ENCODE results near the gene DMD.

The DMD gene

DNA sequence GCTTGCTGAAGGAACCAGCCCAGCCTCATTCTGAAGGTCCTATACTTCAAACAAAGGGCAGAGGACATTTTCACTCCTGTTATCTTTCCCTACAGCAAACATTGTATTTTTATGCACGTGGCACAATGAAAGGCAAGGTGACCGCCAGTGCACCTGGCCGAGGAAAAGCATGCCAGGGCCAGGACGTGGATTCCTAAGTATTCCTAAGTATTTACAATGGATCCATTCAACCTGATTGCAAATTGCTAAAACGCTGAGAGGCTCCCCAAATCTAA is 2011.6 kb downstream of the DMD start:
- no peak for DNase-seq

GRCh38 chrX:31199056-31199839 is 2012.1 kb downstream of the DMD start:
- no peak for DNase-seq

DNA sequence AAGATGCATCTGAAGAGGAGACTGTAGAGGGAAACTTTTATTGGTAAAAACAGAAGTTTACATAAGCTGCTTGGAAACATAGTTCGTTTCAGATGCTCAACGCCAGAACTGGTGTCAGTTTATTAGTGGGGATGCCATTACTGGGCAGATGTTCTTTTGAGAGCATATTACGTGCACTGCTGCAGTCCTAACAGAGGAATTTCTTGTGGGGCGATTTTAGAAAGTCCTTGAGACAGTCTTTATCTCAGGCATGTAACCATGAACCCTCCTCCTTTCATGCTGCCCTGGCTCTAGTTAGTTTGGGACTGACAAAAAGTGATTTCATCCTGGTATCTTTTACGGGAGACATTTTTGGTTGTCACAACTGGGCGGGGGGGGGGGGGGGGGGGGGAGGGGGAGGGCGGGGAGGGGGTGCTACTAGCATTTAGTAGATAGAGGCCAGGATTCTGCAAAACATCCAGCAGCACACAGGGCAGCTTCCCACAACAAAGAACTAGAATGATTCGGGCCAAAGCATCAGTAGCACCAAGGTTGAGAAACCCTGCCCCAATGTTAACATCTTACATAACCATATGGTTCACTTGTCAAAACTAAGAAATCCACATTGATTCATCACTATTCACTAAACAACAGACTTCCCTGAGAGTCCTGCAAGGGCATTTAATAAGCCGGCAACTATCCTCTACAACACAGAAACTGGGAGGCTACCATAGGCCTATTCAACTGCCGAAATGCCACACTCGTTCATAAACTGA is 2021.0 kb downstream of the DMD start:
- no peak for DNase-seq

GRCh38 chrX:31186693-31187338 is 2024.5 kb downstream of the DMD start:
- no peak for DNase-seq

- no peak for DNase-seq
Observed at GRCh38 chrX:31185884-31186283, 2025.5 kb downstream of the DMD start.

DNA sequence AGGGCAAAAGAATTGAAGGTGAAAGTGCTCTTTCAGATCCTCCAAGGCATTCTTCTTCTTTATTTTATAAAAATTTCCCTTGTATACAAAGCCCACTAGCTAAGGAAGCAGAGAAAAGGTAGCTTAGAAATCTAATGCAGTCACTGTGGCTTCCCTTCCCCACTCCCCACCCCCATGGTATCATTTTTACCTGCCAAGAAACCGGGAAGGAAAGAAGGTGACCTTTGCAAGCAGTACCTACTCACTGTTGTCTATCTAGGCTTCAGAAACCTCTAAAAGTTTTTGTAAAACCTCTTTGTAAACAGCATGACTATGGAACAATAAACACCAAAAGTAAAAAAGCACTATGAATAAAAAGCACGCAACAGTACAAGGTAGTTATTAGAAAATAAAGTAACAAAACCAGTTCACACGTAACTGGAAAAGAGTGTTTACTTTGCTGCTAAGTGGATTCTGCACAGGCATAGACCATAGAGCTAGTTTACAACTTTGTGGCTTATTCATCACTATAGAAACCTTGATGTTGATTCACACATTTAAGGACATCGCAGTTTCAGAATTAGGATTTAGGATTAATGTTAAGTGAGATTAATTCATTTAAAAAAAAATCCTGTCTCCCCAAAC is 2029.9 kb downstream of the DMD start:
- no peak for DNase-seq

- DNase-seq: no peak
Observed at GRCh38 chrX:31179203-31179602, 2032.1 kb downstream of the DMD start.

GRCh38 chrX:31178769-31179125 is 2032.6 kb downstream of the DMD start:
- no peak for DNase-seq

GRCh38 chrX:31178064-31178768 is 2033.1 kb downstream of the DMD start:
- no peak for DNase-seq

GRCh38 chrX:31170792-31171191 is 2040.6 kb downstream of the DMD start:
- DNase-seq: no peak

DNA sequence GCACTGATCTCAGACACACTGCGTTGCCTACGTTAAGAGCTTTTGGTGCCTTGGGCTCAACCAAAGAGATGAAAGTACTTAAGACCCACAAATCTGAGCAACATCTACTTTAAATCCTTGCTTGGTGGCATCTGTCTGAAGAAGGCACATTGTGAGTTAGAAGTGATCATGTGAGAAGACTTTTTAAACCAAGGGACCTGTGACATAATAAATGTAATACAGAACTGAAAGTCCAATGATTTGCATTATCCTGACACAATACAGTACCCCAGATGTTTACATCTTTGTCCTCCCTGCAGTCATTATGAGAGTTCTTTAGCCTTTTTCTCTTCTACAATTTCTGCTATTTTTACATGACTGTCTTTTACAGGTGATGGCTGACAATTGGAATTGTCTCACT is 2042.8 kb downstream of the DMD start:
- no peak for DNase-seq

- no peak for DNase-seq
Observed at GRCh38 chrX:31166832-31167231, 2044.5 kb downstream of the DMD start.

DNA sequence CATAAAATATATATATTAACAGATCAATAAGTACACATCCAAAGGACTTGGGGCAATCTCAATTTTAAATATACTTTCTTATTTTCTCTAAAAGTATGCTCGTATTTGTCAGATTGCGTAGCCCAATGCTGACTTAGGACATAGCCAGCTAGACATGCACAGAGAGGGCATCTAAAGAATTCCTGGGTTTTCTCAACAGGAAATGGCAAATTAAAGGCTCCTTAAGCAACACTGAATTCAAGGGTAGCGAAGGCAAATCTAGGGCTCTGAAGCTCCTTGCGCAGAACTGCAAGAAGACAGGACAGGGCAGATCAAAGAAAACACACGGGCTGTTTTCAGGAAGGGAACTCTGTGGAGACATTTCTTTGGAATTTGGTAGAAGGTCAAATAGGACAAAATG is 2044.9 kb downstream of the DMD start:
- DNase-seq: no peak

DNA sequence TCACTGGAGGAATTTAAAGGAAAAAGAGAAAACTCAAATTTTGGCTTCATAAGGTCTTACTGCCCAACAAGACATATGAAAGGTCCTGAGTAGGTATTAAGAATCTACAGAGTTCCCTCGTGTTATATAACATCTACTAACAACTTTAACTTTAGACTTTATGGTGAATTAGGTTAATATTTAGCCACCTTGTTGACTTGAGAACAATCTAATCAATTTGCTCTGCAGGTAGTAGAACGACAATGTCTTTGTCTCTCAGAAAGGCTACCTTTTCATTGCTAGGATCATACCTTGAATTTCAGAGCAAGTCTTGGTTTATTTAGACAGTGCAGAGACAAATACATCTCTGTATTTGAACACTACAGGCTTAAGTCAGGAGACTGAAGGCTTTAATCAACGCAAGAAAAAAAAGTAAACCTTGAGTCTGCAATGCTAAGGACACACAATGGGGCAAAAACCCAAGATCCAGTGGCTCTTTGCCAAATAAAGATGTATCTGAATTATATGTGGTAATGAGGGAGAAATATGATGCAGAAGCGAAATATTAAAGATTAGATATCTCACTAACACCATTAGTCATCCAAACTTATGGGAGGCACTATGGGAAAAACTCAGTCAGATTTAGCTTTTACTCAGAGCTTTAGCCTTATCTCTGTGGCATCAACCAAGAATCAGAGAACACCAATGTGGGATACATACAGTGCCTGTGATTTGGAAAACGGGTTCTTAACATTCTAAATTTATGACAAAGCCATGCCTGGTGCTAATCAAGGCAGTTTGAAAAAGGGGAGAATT is 2045.9 kb downstream of the DMD start:
- DNase-seq: no peak

DNA sequence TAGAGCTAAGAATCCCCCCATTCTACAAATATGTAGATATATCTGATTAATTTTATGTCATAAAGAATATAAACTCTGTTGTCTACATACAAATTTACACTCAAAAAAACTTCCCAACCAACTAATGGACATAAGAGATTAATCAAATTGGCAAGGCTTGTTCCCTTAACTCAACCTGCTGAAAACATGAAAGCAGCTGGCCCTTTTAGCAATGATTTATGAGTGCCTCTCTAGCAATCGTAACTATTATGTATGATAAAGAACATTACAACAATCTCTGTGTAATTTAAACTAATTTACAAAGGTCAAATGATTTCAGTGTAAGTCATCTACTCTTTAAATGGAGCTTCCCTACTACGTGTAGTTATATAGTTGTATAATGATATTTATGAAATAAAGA is 2056.4 kb downstream of the DMD start:
- DNase-seq: no peak

- DNase-seq: no peak
Observed at GRCh38 chrX:31153475-31154047, 2057.8 kb downstream of the DMD start.

DNA sequence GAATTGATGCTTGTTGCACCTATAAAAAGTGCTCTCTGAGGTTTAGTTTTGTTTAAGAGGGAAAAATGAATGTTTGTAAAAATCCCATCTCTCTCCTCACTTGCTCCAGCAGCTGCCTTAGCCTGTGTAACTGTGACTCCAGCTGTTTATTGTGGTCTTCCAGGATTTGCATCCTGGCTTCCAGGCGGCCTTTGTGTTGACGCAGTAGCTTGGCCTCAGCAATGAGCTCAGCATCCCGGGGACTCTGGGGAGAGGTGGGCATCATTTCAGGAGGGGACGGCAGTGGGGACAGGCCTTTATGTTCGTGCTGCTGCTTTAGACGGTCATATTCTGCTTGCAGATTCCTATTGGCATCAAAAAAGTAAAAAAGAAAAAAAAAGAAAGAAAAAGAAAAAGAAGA is 2064.2 kb downstream of the DMD start:
- no peak for DNase-seq

DNA sequence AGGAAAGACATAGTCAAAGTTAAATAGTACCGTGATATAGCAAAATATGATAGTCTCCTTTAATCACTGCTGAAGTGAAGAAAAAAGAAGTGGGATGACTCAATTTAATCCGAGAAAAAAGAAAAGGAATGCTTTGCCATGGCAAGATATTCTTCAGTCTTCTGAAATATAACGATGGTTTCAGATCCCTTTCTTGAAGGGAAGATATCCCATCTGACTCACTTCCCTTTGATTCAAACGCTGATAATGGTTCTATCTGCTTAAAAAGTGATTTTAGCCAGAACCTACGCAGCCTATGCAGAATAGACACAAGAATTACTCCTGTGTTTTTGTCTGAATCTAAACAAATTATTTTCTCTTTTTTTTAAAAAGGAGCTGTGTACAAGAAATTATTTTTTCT is 2071.4 kb downstream of the DMD start:
- DNase-seq: no peak

- DNase-seq: no peak
Observed at GRCh38 chrX:31138124-31138523, 2073.2 kb downstream of the DMD start.

GRCh38 chrX:31136144-31136611 is 2075.2 kb downstream of the DMD start:
- DNase-seq: no peak

DNA sequence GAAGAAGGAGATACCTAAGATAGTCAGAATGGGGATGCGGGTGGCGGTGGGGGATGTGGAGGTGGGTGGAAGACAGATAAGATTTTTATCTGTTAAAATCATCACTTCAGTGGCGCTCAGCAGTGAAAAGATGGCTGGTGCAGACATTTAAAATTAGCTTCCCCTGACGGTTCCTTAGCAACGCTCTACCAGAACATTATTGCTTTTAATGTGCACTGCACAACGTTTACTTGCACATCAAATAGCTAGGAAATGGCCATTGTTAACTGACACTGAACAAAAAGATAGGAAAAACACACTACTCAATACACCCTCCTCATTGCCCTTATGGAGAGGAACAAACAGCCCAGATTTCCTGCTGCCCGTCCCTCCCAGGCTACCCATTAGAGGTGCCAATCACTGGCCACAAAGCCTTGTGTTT is 2078.5 kb downstream of the DMD start:
- DNase-seq: no peak

Measured in NCI-H1048 (cell line).